Measurements from ENCODE around the gene MTMR3.
A peak's percentile ranks its signal among the peaks of the same experiment; 100 is the strongest.

The MTMR3 gene

DNA sequence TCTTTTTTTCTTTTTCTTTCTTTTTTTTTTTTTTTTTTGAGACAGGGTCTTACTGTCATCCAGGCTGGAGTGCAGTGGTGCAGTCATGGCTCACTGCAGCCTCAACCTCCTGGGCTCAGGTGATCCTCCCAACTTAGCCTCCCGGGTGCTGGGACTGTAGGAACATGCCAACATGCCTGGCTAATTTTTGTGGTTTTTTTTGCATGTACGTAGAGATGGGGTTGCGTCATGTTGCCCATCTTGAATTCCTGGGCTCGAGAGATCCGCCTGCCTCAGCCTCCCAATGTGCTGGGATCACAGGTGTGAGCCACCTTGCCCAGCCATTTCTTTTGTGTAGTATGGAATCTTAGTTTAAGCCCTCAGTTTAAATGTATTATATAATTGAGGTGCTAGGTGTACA lies 20.4 kb downstream of the MTMR3 start:
- TF ChIP-seq, protein P1, sequence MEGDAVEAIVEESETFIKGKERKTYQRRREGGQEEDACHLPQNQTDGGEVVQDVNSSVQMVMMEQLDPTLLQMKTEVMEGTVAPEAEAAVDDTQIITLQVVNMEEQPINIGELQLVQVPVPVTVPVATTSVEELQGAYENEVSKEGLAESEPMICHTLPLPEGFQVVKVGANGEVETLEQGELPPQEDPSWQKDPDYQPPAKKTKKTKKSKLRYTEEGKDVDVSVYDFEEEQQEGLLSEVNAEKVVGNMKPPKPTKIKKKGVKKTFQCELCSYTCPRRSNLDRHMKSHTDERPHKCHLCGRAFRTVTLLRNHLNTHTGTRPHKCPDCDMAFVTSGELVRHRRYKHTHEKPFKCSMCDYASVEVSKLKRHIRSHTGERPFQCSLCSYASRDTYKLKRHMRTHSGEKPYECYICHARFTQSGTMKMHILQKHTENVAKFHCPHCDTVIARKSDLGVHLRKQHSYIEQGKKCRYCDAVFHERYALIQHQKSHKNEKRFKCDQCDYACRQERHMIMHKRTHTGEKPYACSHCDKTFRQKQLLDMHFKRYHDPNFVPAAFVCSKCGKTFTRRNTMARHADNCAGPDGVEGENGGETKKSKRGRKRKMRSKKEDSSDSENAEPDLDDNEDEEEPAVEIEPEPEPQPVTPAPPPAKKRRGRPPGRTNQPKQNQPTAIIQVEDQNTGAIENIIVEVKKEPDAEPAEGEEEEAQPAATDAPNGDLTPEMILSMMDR (IDR thresholded peaks at IDR 0.05; ENCODE audit: insufficient read depth, low read depth, low read length, missing control alignments) = no peak
- H3K4me3 ChIP-seq (ENCODE audit: low read length) = no peak overlapping the region
- no peak for DNase-seq (ENCODE audit: low read depth)

DNA sequence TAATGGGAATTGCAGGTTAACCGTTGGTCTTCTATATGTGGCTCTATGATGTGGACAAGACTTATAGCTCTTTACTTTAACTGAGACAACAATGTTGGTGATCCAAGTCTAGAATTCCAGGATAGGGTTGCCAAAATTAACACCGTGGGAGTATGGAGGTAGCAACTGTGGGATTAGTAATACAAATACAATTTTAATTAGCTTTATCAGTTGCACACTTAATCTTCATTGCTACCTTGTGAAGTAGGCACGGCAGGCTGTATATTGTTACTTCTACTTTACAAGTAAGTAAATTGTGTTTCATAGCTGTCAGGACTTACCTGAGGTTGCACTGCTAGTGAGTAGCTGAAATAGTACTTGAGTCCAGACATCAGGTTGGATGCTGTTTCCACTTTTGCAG lies 21.0 kb downstream of the MTMR3 start:
- DNase-seq (ENCODE audit: low read depth) = no peak

GRCh38 chr22:29907753-29908515 lies 25.0 kb downstream of the MTMR3 start:
- H3K4me3 ChIP-seq (ENCODE audit: low read length) = no peak overlapping the region
- DNase-seq (ENCODE audit: low read depth) = peak; percentile 98
- TF ChIP-seq, protein P1 (IDR thresholded peaks at IDR 0.05; ENCODE audit: insufficient read depth, low read depth, low read length, missing control alignments) = no peak

More for the DNA sequence above, 21.0 kb downstream of the MTMR3 start:
- H3K4me3 ChIP-seq (ENCODE audit: low read length) = no peak overlapping the region
- TF ChIP-seq, protein P1 (IDR thresholded peaks at IDR 0.05; ENCODE audit: insufficient read depth, low read depth, low read length, missing control alignments) = no peak

- no peak overlapping the region for H3K4me3 ChIP-seq (ENCODE audit: low read length)
- DNase-seq (ENCODE audit: low read depth) = no peak
- TF ChIP-seq, protein P1 (IDR thresholded peaks at IDR 0.05; ENCODE audit: insufficient read depth, low read depth, low read length, missing control alignments) = no peak
Measured at GRCh38 chr22:29912141-29912540, 29.2 kb downstream of the MTMR3 start.

GRCh38 chr22:29912605-29913398 lies 29.8 kb downstream of the MTMR3 start:
- H3K4me3 ChIP-seq (ENCODE audit: low read length) = no peak overlapping the region

GRCh38 chr22:29914165-29914564 lies 31.2 kb downstream of the MTMR3 start:
- DNase-seq (ENCODE audit: low read depth) = peak; percentile 86
- TF ChIP-seq, protein P1 (IDR thresholded peaks at IDR 0.05; ENCODE audit: insufficient read depth, low read depth, low read length, missing control alignments) = no peak
- H3K4me3 ChIP-seq (ENCODE audit: low read length) = no peak overlapping the region

More at GRCh38 chr22:29912605-29913398, 29.8 kb downstream of the MTMR3 start:
- TF ChIP-seq, protein P1 (IDR thresholded peaks at IDR 0.05; ENCODE audit: insufficient read depth, low read depth, low read length, missing control alignments) = no peak
- peak; percentile 14 for DNase-seq (ENCODE audit: low read depth)
